Astrocyte (in vitro differentiated cells and primary cell): ENCODE data around the gene VEGFA. TPM values are rescaled to one million over a fixed set of nuclear protein-coding genes. Genes with fewer than 3 reads are reported as not detected.
A peak's percentile ranks its signal among the peaks of the same experiment; 100 is the strongest.

Source experiments
- DNase-seq: peaks from one replicate; pipeline ENCODE4 v3.0.0-alpha.2; 2010; ENCODE audit warnings: low read depth
- FAIRE-seq: peaks from 2 replicates; lab custom pipeline; 2011; peaks lifted over from hg19 to GRCh38; lab: Jason Lieb, UNC
- H2AFZ ChIP-seq: 2 replicates; pipeline ENCODE4 v1.6.0; 2012; ENCODE audit warnings: low read depth, low read length, inconsistent platforms
- H3K27ac ChIP-seq: 2 replicates; pipeline ENCODE4 v1.5.1; 2011; ENCODE audit warnings: low read depth, low read length, inconsistent platforms
- H3K27me3 ChIP-seq: 2 replicates; pipeline ENCODE4 v1.6.0; 2011; ENCODE audit warnings: low read length, inconsistent platforms; ENCODE audit not compliant: insufficient read depth
- H3K36me3 ChIP-seq: 2 replicates; pipeline ENCODE4 v1.5.1; 2011; ENCODE audit warnings: low read length, inconsistent platforms; ENCODE audit not compliant: insufficient read depth
- H3K4me1 ChIP-seq: 2 replicates; pipeline ENCODE4 v1.5.1; 2011; ENCODE audit warnings: low read length, inconsistent platforms; ENCODE audit not compliant: insufficient read depth
- H3K4me2 ChIP-seq: 2 replicates; pipeline ENCODE4 v1.6.0; 2012; ENCODE audit warnings: low read length, inconsistent platforms
- H3K4me3 ChIP-seq: 2 replicates; pipeline ENCODE4 v1.5.1; 2011; ENCODE audit warnings: low read depth, mild to moderate bottlenecking, low read length, inconsistent platforms; ENCODE audit not compliant: insufficient read depth
- H3K79me2 ChIP-seq: 2 replicates; pipeline ENCODE4 v1.6.0; 2012; ENCODE audit warnings: mild to moderate bottlenecking, low read length, inconsistent platforms; ENCODE audit not compliant: insufficient read depth
- H3K9ac ChIP-seq: 2 replicates; pipeline ENCODE4 v1.6.0; 2012; ENCODE audit warnings: mild to moderate bottlenecking, low read length, inconsistent platforms
- H3K9me3 ChIP-seq: 2 replicates; pipeline ENCODE4 v1.5.1; 2012; ENCODE audit warnings: low read depth, mild to moderate bottlenecking, low read length, inconsistent platforms; ENCODE audit not compliant: insufficient read depth
- H4K20me1 ChIP-seq: 2 replicates; pipeline ENCODE4 v1.6.0; 2012; ENCODE audit warnings: low read length, inconsistent platforms; ENCODE audit not compliant: insufficient read depth
- H3K27ac Mint-ChIP-seq: one replicate; pipeline ENCODE4 v1.8.0; 2021; ENCODE audit warnings: mild to moderate bottlenecking, mixed read lengths; ENCODE audit not compliant: unreplicated experiment
- H3K27me3 Mint-ChIP-seq: one replicate; pipeline ENCODE4 v1.8.0; 2021; ENCODE audit warnings: low read depth, mixed read lengths; ENCODE audit not compliant: unreplicated experiment
- H3K36me3 Mint-ChIP-seq: one replicate; pipeline ENCODE4 v1.8.0; 2021; ENCODE audit warnings: low read depth, mixed read lengths; ENCODE audit not compliant: unreplicated experiment
- H3K4me1 Mint-ChIP-seq: one replicate; pipeline ENCODE4 v1.8.0; 2021; ENCODE audit warnings: low read depth, mixed read lengths; ENCODE audit not compliant: unreplicated experiment
- H3K4me3 Mint-ChIP-seq: one replicate; pipeline ENCODE4 v1.8.0; 2021; ENCODE audit warnings: mild to moderate bottlenecking, moderate library complexity, mixed read lengths; ENCODE audit not compliant: unreplicated experiment
- H3K9me3 Mint-ChIP-seq: one replicate; pipeline ENCODE4 v1.8.0; 2021; ENCODE audit warnings: mild to moderate bottlenecking, mixed read lengths; ENCODE audit not compliant: unreplicated experiment
- EZH2 ChIP-seq: IDR thresholded peaks from 2 replicates; pipeline ENCODE4 v1.6.1; 2012; ENCODE audit warnings: mild to moderate bottlenecking, low read length, inconsistent platforms; ENCODE audit not compliant: insufficient read depth
- total RNA-seq: library from RNA; stranded (reverse); gene quantifications from 2 replicates; pipeline ENCODE4 v1.2.1, GENCODE V29; 2021
- TF ChIP-seq, protein P1 (sequence below): IDR thresholded peaks from 2 replicates; pipeline ENCODE4 v1.5.1; 2011; ENCODE audit warnings: low read depth, mild to moderate bottlenecking, inconsistent platforms, low read length, moderate library complexity; ENCODE audit not compliant: insufficient read depth

Gene VEGFA
- total RNA-seq, 1 donor from 2014 or later, result 144 TPM

DNA sequence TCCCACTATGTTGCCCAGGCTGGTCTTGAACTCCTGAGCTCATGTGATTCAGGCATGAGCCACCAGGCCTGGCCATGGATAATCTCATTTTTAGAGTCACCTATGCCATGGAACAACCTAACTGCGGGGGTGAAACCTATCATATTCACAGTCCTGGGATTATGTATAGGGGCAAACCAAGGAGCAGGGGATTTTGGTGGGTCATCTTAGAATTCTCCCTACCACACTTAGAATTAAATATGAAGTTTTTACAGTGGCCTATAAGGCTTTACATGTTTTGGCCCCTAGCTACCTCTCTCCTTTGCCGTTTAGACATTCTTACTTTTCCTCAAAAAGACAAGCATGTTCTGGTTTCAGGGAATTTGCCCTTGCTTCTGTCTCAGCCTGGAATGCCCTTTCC is 20.6 kb upstream of the VEGFA start:
- peaks cover 39% of the 10 kb centered on the region for H3K27me3 Mint-ChIP-seq

DNA sequence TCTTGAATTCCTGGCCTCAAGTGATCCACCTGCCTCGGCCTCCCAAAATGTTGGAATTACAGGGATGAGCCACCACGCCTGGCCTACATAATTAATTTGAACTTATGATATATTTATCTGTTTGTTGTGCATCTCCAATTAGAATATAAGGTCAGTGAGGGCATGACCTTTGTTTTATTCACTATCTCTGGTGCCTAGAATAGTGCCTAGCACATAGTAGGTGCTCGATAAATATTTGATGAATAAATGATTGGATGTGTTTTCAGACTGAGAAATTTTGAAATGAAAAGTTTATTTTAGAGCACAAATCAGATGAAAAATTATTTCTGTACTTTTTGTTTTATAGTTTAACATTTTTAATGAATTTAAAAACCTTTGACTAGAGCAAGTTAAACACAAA is 19.4 kb upstream of the VEGFA start:
- Histone ChIP-seq H4K20me1 (no peaks in the 10 kb centered on the region), H3K27ac (no peak overlapping the region), H3K9me3 (no peaks in the 10 kb centered on the region), H3K27me3 (peaks cover 17% of the 10 kb centered on the region), H3K4me1 (no peaks in the 10 kb centered on the region), H2AFZ (no peak overlapping the region), H3K4me3 (no peak overlapping the region), H3K79me2 (no peaks in the 10 kb centered on the region), H3K36me3 (no peaks in the 10 kb centered on the region), H3K4me2 (no peak overlapping the region), H3K9ac (no peak overlapping the region)
- Mint-ChIP-seq H3K9me3 (peaks cover 2% of the 10 kb centered on the region), H3K4me3 (no peak overlapping the region), H3K27me3 (peaks cover 31% of the 10 kb centered on the region), H3K4me1 (no peaks in the 10 kb centered on the region), H3K36me3 (peaks cover 2% of the 10 kb centered on the region), H3K27ac (no peak overlapping the region)
- TF ChIP-seq, protein P1, sequence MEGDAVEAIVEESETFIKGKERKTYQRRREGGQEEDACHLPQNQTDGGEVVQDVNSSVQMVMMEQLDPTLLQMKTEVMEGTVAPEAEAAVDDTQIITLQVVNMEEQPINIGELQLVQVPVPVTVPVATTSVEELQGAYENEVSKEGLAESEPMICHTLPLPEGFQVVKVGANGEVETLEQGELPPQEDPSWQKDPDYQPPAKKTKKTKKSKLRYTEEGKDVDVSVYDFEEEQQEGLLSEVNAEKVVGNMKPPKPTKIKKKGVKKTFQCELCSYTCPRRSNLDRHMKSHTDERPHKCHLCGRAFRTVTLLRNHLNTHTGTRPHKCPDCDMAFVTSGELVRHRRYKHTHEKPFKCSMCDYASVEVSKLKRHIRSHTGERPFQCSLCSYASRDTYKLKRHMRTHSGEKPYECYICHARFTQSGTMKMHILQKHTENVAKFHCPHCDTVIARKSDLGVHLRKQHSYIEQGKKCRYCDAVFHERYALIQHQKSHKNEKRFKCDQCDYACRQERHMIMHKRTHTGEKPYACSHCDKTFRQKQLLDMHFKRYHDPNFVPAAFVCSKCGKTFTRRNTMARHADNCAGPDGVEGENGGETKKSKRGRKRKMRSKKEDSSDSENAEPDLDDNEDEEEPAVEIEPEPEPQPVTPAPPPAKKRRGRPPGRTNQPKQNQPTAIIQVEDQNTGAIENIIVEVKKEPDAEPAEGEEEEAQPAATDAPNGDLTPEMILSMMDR, result no peak
- TF ChIP-seq EZH2, result no peak
- DNase-seq (no peak), FAIRE-seq (no peak)

More for the DNA sequence above, 20.6 kb upstream of the VEGFA start:
- H3K27ac ChIP-seq, result no peak overlapping the region
- Mint-ChIP-seq H3K36me3 (peaks cover 2% of the 10 kb centered on the region), H3K9me3 (peaks cover 2% of the 10 kb centered on the region), H3K4me1 (no peaks in the 10 kb centered on the region), H3K27ac (no peak overlapping the region), H3K4me3 (no peak overlapping the region)
- no peaks in the 10 kb centered on the region for H4K20me1 ChIP-seq
- FAIRE-seq, result no peak
- peaks cover 15% of the 10 kb centered on the region for H3K27me3 ChIP-seq
- no peaks in the 10 kb centered on the region for H3K9me3 ChIP-seq
- H3K36me3 ChIP-seq, result no peaks in the 10 kb centered on the region
- no peak overlapping the region for H3K9ac ChIP-seq
- no peaks in the 10 kb centered on the region for H3K4me1 ChIP-seq
- no peaks in the 10 kb centered on the region for H3K79me2 ChIP-seq
- DNase-seq, result no peak
- H3K4me3 ChIP-seq, result no peak overlapping the region
- no peak overlapping the region for H3K4me2 ChIP-seq
- no peak overlapping the region for H2AFZ ChIP-seq
- no peak for TF ChIP-seq EZH2
- TF ChIP-seq, protein P1, result no peak

DNA sequence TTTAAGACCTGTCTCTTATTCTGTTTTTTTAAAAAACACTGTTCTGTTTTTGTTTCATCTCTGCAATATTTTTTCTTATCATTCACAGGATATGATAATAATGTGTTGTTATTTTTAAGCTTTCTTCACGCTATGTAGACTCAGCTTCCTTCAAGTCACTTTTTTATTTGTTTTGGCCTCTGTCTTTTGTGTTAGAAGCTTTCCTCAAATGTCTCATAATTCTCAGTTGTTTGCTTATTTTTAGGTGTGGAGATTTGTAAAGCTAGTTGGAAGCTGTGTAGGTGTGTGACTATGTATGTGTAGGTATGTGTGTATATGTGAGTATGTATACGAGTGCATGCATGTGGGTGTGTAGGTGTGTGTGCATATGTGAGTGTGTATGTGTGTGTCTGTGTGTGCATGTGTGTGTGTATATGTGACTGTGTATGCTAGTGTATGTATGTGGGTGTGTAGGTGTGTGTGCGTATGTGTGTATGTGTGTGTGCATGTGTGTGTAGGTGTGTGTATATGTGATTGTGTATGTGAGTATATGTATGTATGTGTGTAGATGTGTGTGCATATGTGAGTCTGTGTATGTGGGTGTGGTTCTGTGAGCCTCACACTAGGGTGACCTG is 16.3 kb upstream of the VEGFA start:
- no peak overlapping the region for H3K27ac Mint-ChIP-seq
- DNase-seq (no peak), FAIRE-seq (peak; percentile 54)
- Histone ChIP-seq H3K4me2 (no peak overlapping the region), H2AFZ (no peak overlapping the region), H3K9ac (no peak overlapping the region), H3K9me3 (no peaks in the 10 kb centered on the region), H3K27ac (no peak overlapping the region), H3K36me3 (no peaks in the 10 kb centered on the region), H3K27me3 (peaks cover 10% of the 10 kb centered on the region), H4K20me1 (no peaks in the 10 kb centered on the region), H3K79me2 (no peaks in the 10 kb centered on the region), H3K4me3 (no peak overlapping the region), H3K4me1 (no peaks in the 10 kb centered on the region)
- H3K27me3 Mint-ChIP-seq, result peaks cover 24% of the 10 kb centered on the region
- no peaks in the 10 kb centered on the region for H3K36me3 Mint-ChIP-seq
- TF ChIP-seq, protein P1, result no peak
- no peak for TF ChIP-seq EZH2
- H3K4me3 Mint-ChIP-seq, result no peak overlapping the region
- H3K9me3 Mint-ChIP-seq, result no peaks in the 10 kb centered on the region
- H3K4me1 Mint-ChIP-seq, result no peaks in the 10 kb centered on the region
